Gastrocnemius medialis (tissue), 4 donors: ENCODE measurements around the gene NTPCR. TPM values are rescaled to one million over a fixed set of nuclear protein-coding genes. Genes with fewer than 3 reads are reported as not detected.
"Not testable (repeated sequence)": the region's sequence is repeated elsewhere in the genome, so short reads cannot be mapped to it uniquely, and the experiment has no call there.

Experiments
- ATAC-seq, 2 donors: fragments of 150-250 bp; one replicate each; pipeline ENCODE4 v1.9.1; 2016
- DNase-seq, 2 donors: peaks; one replicate each; pipeline ENCODE4 v3.0.0-alpha.2; 2019
- H3K27ac ChIP-seq, 4 donors: fragments of 200-600 bp; sonication (generic); 1 replicate in 1 of 4; 2 replicates in 3 of 4; pipeline ENCODE4 v1.5.1; 2016 to 2018; ENCODE audit warnings: mild to moderate bottlenecking in 2 of 4, moderate library complexity in 1 of 4
- H3K27me3 ChIP-seq, 3 donors: fragments of 200-600 bp; sonication (generic) in 2 of 3; 1 replicate in 1 of 3; 2 replicates in 2 of 3; pipeline versions ENCODE4 v1.5.1 to v1.6.0; 2016 to 2019; ENCODE audit warnings: mild to moderate bottlenecking in 1 of 3, moderate library complexity in 1 of 3
- H3K36me3 ChIP-seq, 2 donors: fragments of 200-600 bp; sonication (generic) in 1 of 2; one replicate each; pipeline ENCODE4 v1.5.1; 2017 to 2018
- H3K4me1 ChIP-seq, 2 donors: fragments of 200-600 bp; sonication (generic) in 1 of 2; one replicate each; pipeline ENCODE4 v1.5.1; 2016 to 2017; ENCODE audit warnings: mild to moderate bottlenecking in 2 of 2
- H3K4me3 ChIP-seq, 4 donors: fragments of 200-600 bp; sonication (generic) in 3 of 4; 1 replicate in 1 of 4; 2 replicates in 3 of 4; pipeline ENCODE4 v1.5.1; 2016 to 2019; ENCODE audit warnings: mild to moderate bottlenecking in 2 of 4
- H3K9me3 ChIP-seq, 3 donors: fragments of 200-600 bp; sonication (generic) in 2 of 3; 1 replicate in 1 of 3; 2 replicates in 2 of 3; pipeline ENCODE4 v1.5.1; 2016 to 2019
- CTCF ChIP-seq, 5 experiments: fragments of 450-650 bp in 3 of 5; fragments of 200-600 bp in 2 of 5; sonication (generic) in 2 of 5; IDR thresholded peaks in 4 of 5; conservative IDR thresholded peaks in 1 of 5; 1 replicate in 4 of 5; 2 replicates in 1 of 5; pipeline ENCODE4 v1.5.1; 2016 to 2019; ENCODE audit warnings: antibody characterized with exemption in 5 of 5, mild to moderate bottlenecking in 3 of 5, moderate library complexity in 3 of 5
- POLR2A ChIP-seq, 2 donors: fragments of 450-650 bp; IDR thresholded peaks; one replicate each; pipeline ENCODE4 v1.6.1; 2017; ENCODE audit warnings: antibody characterized with exemption in 2 of 2, mild to moderate bottlenecking in 2 of 2, moderate library complexity in 2 of 2
- in situ Hi-C, 4 donors: fragments of 200-750 bp; cut with MboI; loops; one replicate each; pipeline versions ENCODE4 v1.15.0 to v1.8.0; 2017; ENCODE audit warnings: low sequenced_read_pairs in 4 of 4
- intact Hi-C: fragments of 100-400 bp; cut with DNase I; formaldehyde crosslinking; loops from one replicate; pipeline ENCODE4 v1.15.1; 2023; ENCODE audit warnings: low total_unique reads
- total RNA-seq, 4 donors: library from RNA; depleted of rRNA; stranded (reverse); fragments of >200 nt; gene quantifications; one replicate each; pipeline versions ENCODE4 v1.1.0 to v1.2.3, GENCODE V29; 2016

The NTPCR gene
- total RNA-seq, 4 donors from 2014 or later, result 20.5 to 33.7 (median 24.2) TPM

DNA sequence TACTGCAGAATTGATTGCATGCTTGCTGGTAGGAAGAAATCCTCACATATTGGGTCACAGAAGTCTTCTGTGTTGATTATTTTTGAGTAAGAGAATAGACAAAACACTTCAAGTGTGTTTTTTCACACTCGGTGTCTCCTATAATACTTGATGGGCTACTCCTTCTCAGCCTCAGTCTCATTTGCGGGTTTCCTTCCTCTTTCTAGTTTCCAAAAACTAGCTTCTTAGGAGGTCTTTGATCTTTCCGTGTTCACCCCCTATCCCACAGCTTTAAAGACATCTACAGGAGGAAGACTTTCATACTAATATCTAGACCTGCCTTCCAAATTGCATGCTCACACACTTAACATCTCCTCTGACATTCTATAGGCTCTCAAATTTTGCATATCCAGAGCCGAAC is 40.7 kb upstream of the NTPCR start:
- H3K4me3 ChIP-seq, result no peak overlapping the region
- intact Hi-C loops (no loop called here), in situ Hi-C loops (no loop called here)
- no peaks in the 10 kb centered on the region for H3K27me3 ChIP-seq
- TF ChIP-seq POLR2A (IDR thresholded peaks at IDR 0.05) (no peak), CTCF (IDR thresholded peaks at IDR 0.05 in 4 of 5, conservative IDR thresholded peaks at IDR 0.05 in 1 of 5) (no peak)
- H3K9me3 ChIP-seq, result no peaks in the 10 kb centered on the region
- DNase-seq (no peak), ATAC-seq (no peak)
- H3K36me3 ChIP-seq, result no peaks in the 10 kb centered on the region
- no peak overlapping the region for H3K27ac ChIP-seq
- no peaks in the 10 kb centered on the region for H3K4me1 ChIP-seq

GRCh38 chr1:232911027-232911599 is 39.3 kb upstream of the NTPCR start:
- no peaks in the 10 kb centered on the region for H3K9me3 ChIP-seq
- DNase-seq (no peak), ATAC-seq (no peak)
- H3K27me3 ChIP-seq, result no peaks in the 10 kb centered on the region
- no peaks in the 10 kb centered on the region for H3K36me3 ChIP-seq
- in situ Hi-C loops (no loop called here), intact Hi-C loops (no loop called here)
- no peak overlapping the region for H3K4me3 ChIP-seq
- H3K4me1 ChIP-seq, result no peaks in the 10 kb centered on the region
- H3K27ac ChIP-seq, result no peak overlapping the region
- TF ChIP-seq CTCF (IDR thresholded peaks at IDR 0.05 in 4 of 5, conservative IDR thresholded peaks at IDR 0.05 in 1 of 5) (no peak), POLR2A (IDR thresholded peaks at IDR 0.05) (no peak)

- Histone ChIP-seq H3K9me3 (no peaks in the 10 kb centered on the region), H3K4me1 (no peaks in the 10 kb centered on the region), H3K4me3 (no peak overlapping the region), H3K27me3 (no peaks in the 10 kb centered on the region), H3K27ac (peak overlapping the region in 2 of 4 donors; percentile 24 to 54), H3K36me3 (no peaks in the 10 kb centered on the region)
- TF ChIP-seq POLR2A (IDR thresholded peaks at IDR 0.05), result no peak
- no peak for TF ChIP-seq CTCF (IDR thresholded peaks at IDR 0.05 in 4 of 5, conservative IDR thresholded peaks at IDR 0.05 in 1 of 5)
- ATAC-seq (no peak), DNase-seq (no peak)
- intact Hi-C loops (no loop called here), in situ Hi-C loops (no loop called here)
Measured at GRCh38 chr1:232912845-232913580, 37.4 kb upstream of the NTPCR start.

- H3K36me3 ChIP-seq, H3K9me3 ChIP-seq, in situ Hi-C loops, ATAC-seq, H3K27ac ChIP-seq, DNase-seq, H3K4me1 ChIP-seq, H3K4me3 ChIP-seq, intact Hi-C loops, H3K27me3 ChIP-seq: not testable (repeated sequence)
Measured at GRCh38 chr1:232914271-232914670, 36.1 kb upstream of the NTPCR start.

GRCh38 chr1:232915212-232915611 is 35.2 kb upstream of the NTPCR start:
- no peaks in the 10 kb centered on the region for H3K9me3 ChIP-seq
- H3K27ac ChIP-seq, result no peak overlapping the region
- H3K4me1 ChIP-seq, result no peaks in the 10 kb centered on the region
- intact Hi-C loops, result no loop called here
- no peak overlapping the region for H3K4me3 ChIP-seq
- H3K27me3 ChIP-seq, result no peaks in the 10 kb centered on the region
- in situ Hi-C loops, result no loop called here
- H3K36me3 ChIP-seq, result no peaks in the 10 kb centered on the region
- no peak for DNase-seq
- no peak for ATAC-seq
- TF ChIP-seq POLR2A (IDR thresholded peaks at IDR 0.05) (no peak), CTCF (IDR thresholded peaks at IDR 0.05 in 4 of 5, conservative IDR thresholded peaks at IDR 0.05 in 1 of 5) (no peak)
